HG03469 (cell line): ENCODE results near the gene RPS21.

Experiments
- ATAC-seq: cut with Tn5 transposase; IDR thresholded peaks from one replicate; pipeline ENCODE4 v1.9.1; 2021; ENCODE audit warnings: mild to moderate bottlenecking, moderate library complexity, moderate number of reproducible peaks; ENCODE audit not compliant: unreplicated experiment

Gene RPS21

GRCh38 chr20:62409086-62409853, 22.4 kb downstream of the RPS21 start:
- ATAC-seq: no peak

- ATAC-seq: no peak
Measured at GRCh38 chr20:62409931-62410745, 23.2 kb downstream of the RPS21 start.

- ATAC-seq: no peak
Measured at GRCh38 chr20:62410746-62411478, 24.0 kb downstream of the RPS21 start.

- no peak for ATAC-seq
Measured at GRCh38 chr20:62411479-62412193, 24.7 kb downstream of the RPS21 start.

- ATAC-seq: no peak
Measured at GRCh38 chr20:62412194-62413024, 25.5 kb downstream of the RPS21 start.

- ATAC-seq: no peak
Measured at GRCh38 chr20:62413025-62413570, 26.2 kb downstream of the RPS21 start.

- ATAC-seq: no peak
Measured at GRCh38 chr20:62413896-62414481, 27.1 kb downstream of the RPS21 start.

GRCh38 chr20:62415354-62416111, 28.6 kb downstream of the RPS21 start:
- no peak for ATAC-seq

GRCh38 chr20:62416651-62417637, 30.0 kb downstream of the RPS21 start:
- ATAC-seq: no peak

- ATAC-seq: no peak
Measured at GRCh38 chr20:62417981-62418708, 31.2 kb downstream of the RPS21 start.

- ATAC-seq: no peak
Measured at GRCh38 chr20:62418709-62419487, 32.0 kb downstream of the RPS21 start.

GRCh38 chr20:62419759-62420158, 32.9 kb downstream of the RPS21 start:
- ATAC-seq: no peak

- ATAC-seq: no peak
Measured at GRCh38 chr20:62420846-62421715, 34.2 kb downstream of the RPS21 start.

- ATAC-seq: no peak
Measured at GRCh38 chr20:62421716-62421990, 34.8 kb downstream of the RPS21 start.

- no peak for ATAC-seq
Measured at GRCh38 chr20:62422636-62423325, 35.9 kb downstream of the RPS21 start.
